Aorta (tissue), 5 donors: ENCODE results near the gene SMAD3. TPM values are rescaled to one million over a fixed set of nuclear protein-coding genes. Genes with fewer than 3 reads are reported as not detected.

ENCODE experiments used
- ATAC-seq: fragments of 200-7000 bp; cut with Tn5 transposase; one replicate; pipeline ENCODE4 v1.9.1; 2022; ENCODE audit warnings: moderate library complexity; ENCODE audit not compliant: low FRiP score
- DNase-seq, 2 donors: peaks; one replicate each; pipeline ENCODE4 v3.0.0-alpha.2; 2020
- H3K27ac ChIP-seq, 2 donors: one replicate each; pipeline ENCODE4 v1.5.1; 2013; ENCODE audit warnings: low read length in 2 of 2, mild to moderate bottlenecking in 2 of 2, moderate library complexity in 2 of 2, control low read depth in 1 of 2, inconsistent platforms in 1 of 2, low read depth in 1 of 2
- H3K27me3 ChIP-seq, 2 donors: one replicate each; pipeline ENCODE4 v1.6.1; 2013; ENCODE audit warnings: control low read depth in 1 of 2, low read length in 1 of 2, mild to moderate bottlenecking in 1 of 2, moderate library complexity in 1 of 2; ENCODE audit not compliant: insufficient read depth in 2 of 2, control insufficient read depth in 1 of 2
- H3K36me3 ChIP-seq, 2 donors: one replicate each; pipeline ENCODE4 v1.6.1; 2013; ENCODE audit warnings: control low read depth in 1 of 2, low read length in 1 of 2, mild to moderate bottlenecking in 1 of 2; ENCODE audit not compliant: insufficient read depth in 2 of 2, control insufficient read depth in 1 of 2
- H3K4me1 ChIP-seq, 2 donors: one replicate each; pipeline ENCODE4 v1.6.1; 2013; ENCODE audit warnings: low read length in 2 of 2, control low read depth in 1 of 2, mild to moderate bottlenecking in 1 of 2, moderate library complexity in 1 of 2; ENCODE audit not compliant: insufficient read depth in 2 of 2, control insufficient read depth in 1 of 2
- H3K4me3 ChIP-seq, 2 donors: one replicate each; pipeline ENCODE4 v1.5.1; 2013; ENCODE audit warnings: low read length in 2 of 2, control low read depth in 1 of 2, mild to moderate bottlenecking in 1 of 2
- H3K9me3 ChIP-seq: one replicate; pipeline ENCODE4 v1.6.1; 2013; ENCODE audit warnings: mild to moderate bottlenecking, low read length; ENCODE audit not compliant: control insufficient read depth
- WGBS, 2 donors: extraction: QIAGEN DNeasy Blood & Tissue Kit; methylation state at CpG; one replicate each; pipeline ENCODE4 v1.1.7; 2013; 5-methylcytosine and 5-hydroxymethylcytosine counted together
- intact Hi-C, 2 donors: fragments of 100-400 bp; cut with DNase I; formaldehyde crosslinking; loops; one replicate each; pipeline versions ENCODE4 v1.14.2 to v1.15.0; 2022
- polyA plus RNA-seq, 2 donors: library from polyadenylated mRNA; stranded (reverse); fragments of 200-250 nt; gene quantifications; one replicate each; pipeline ENCODE4 v1.2.3, GENCODE V29; 2013
- total RNA-seq, 2 donors: library from RNA; stranded (reverse); fragmentation: NEBNext Ultra II Directional; extraction: Animal tissue kit (Norgen Biotek cat#: 25700); gene quantifications; one replicate each; pipeline ENCODE4 v1.2.1, GENCODE V29; 2021
- donor health status: healthy with polysubstance abuse.
- donor health status: Bipolar disorder and iron deficiency.
- donor health status: DM: no; HTN: no; CAD: no.
- donor health status: DM: no; HTN: no; CAD: no.
- donor health status: DM: yes; HTN: yes; CAD: no.

SMAD3 gene
- total and polyA plus RNA-seq, 4 donors: 7.1 to 90.8 (median 55.0) TPM

GRCh38 chr15:67114046-67114445, 48.6 kb downstream of the SMAD3 start:
- DNase-seq (peak; percentile 39 to 47), ATAC-seq (no peak)
- Histone ChIP-seq H3K27me3 (no peaks in the 10 kb centered on the region), H3K4me1 (peaks cover 11% of the 10 kb centered on the region in 2 donors), H3K4me3 (no peak overlapping the region), H3K36me3 (no peaks in the 10 kb centered on the region), H3K9me3 (no peaks in the 10 kb centered on the region), H3K27ac (no peak overlapping the region)
- intact Hi-C loops: no loop called here
- WGBS, 2 donors: 89 to 96% methylated on average over 8 of the region's 8 CpGs

GRCh38 chr15:67114846-67115585, 49.6 kb downstream of the SMAD3 start:
- H3K9me3 ChIP-seq: no peaks in the 10 kb centered on the region
- peaks cover 11 to 12% of the 10 kb centered on the region in 2 donors for H3K4me1 ChIP-seq
- 4 to 10% methylated on average over 6 of the region's 6 CpGs for WGBS, 2 donors
- H3K36me3 ChIP-seq: no peaks in the 10 kb centered on the region
- no peak overlapping the region for H3K4me3 ChIP-seq
- DNase-seq (peak in 1 of 2 donors; percentile 53), ATAC-seq (no peak)
- H3K27ac ChIP-seq: peak overlapping the region; percentile 1 to 54
- no peaks in the 10 kb centered on the region for H3K27me3 ChIP-seq
- intact Hi-C loops: no loop called here

DNA sequence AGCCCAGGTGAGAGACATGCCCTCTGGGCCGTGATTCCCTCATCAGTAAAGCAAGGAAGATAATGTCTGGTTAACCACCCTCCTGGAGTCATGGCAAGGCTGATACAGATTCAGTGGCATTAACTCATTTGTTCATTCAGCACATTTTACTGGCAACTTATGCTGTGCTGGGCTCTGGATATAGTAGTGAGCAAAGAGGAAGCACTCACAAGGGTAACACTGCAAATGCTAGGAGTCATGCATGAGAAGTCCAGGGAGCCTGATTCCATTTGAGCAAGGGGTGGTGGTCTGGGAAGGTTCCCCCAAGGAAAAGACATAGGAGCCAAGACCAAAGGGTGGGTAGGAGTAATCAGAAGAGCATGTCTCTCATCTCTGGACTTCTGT, 50.2 kb downstream of the SMAD3 start:
- intact Hi-C loops: no loop called here
- ATAC-seq: no peak

DNA sequence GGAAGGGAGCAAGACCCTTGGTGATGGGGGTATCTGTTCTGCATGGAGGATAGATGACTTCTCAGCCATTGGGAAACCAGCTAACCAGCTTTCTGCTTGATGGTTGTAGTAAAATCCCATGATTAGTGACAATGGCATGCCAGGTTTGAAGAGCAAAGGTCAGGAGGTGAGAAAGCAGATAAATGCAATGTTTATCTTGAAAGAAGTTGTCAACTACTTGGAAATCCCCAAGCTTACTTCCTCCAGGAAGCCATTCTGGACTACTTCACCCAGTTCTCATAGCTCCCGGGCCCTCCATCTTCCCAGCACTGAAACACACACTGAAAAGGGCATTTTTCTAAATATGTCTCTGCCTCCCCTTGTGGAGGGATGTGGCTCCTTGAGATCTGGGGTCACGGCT, 51.3 kb downstream of the SMAD3 start:
- DNase-seq: peak in 1 of 2 donors; percentile 36
- WGBS, 2 donors: 95 to 98% methylated on average over 2 of the region's 2 CpGs

More for the DNA sequence above, 50.2 kb downstream of the SMAD3 start:
- no peaks in the 10 kb centered on the region for H3K9me3 ChIP-seq
- peaks cover 12 to 17% of the 10 kb centered on the region in 2 donors for H3K4me1 ChIP-seq
- DNase-seq: no peak
- WGBS, 2 donors: 10% methylated on average over 1 of the region's 1 CpG
- peak overlapping the region; percentile 1 to 54 for H3K27ac ChIP-seq
- H3K4me3 ChIP-seq: no peak overlapping the region
- H3K27me3 ChIP-seq: no peaks in the 10 kb centered on the region
- H3K36me3 ChIP-seq: no peaks in the 10 kb centered on the region

GRCh38 chr15:67117370-67117769, 52.0 kb downstream of the SMAD3 start:
- Histone ChIP-seq H3K9me3 (no peaks in the 10 kb centered on the region), H3K4me3 (no peak overlapping the region), H3K36me3 (no peaks in the 10 kb centered on the region), H3K4me1 (peaks cover 13 to 17% of the 10 kb centered on the region in 2 donors), H3K27me3 (no peaks in the 10 kb centered on the region), H3K27ac (no peak overlapping the region)
- intact Hi-C loops: no loop called here
- DNase-seq (peak in 1 of 2 donors; percentile 63), ATAC-seq (no peak)
- WGBS, 2 donors: 55 to 70% methylated on average over 3 of the region's 3 CpGs

More for the DNA sequence above, 51.3 kb downstream of the SMAD3 start:
- ATAC-seq: no peak
- Histone ChIP-seq H3K27ac (no peak overlapping the region), H3K4me1 (peaks cover 12 to 17% of the 10 kb centered on the region in 2 donors), H3K27me3 (no peaks in the 10 kb centered on the region), H3K9me3 (no peaks in the 10 kb centered on the region), H3K36me3 (no peaks in the 10 kb centered on the region), H3K4me3 (no peak overlapping the region)
- intact Hi-C loops: no loop called here

DNA sequence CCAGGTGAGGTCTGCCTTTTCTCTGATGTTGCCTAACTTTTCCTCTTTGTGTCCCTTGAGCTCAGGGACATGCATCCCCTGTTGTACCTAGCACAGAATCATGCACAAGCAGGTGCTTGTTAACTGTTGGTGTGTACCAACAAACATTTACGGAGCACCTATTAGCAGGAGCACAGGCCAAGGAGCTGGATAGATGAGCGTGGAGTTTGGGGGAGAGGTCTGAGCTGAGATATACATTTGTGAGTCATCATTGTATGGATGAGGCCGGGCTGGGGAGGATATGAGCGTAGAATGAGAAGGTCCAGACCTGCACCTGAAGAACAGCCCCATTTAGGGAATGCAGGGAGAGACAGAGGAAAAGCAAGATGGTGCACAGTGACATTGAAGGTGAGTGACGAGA, 53.4 kb downstream of the SMAD3 start:
- 98% methylated on average over 5 of the region's 5 CpGs for WGBS, 2 donors
- no peak overlapping the region for H3K27ac ChIP-seq
- ATAC-seq (no peak), DNase-seq (peak in 1 of 2 donors; percentile 5)
- no peak overlapping the region for H3K4me3 ChIP-seq
- intact Hi-C loops: no loop called here
- peaks cover 13 to 17% of the 10 kb centered on the region in 2 donors for H3K4me1 ChIP-seq
- no peaks in the 10 kb centered on the region for H3K27me3 ChIP-seq
- no peaks in the 10 kb centered on the region for H3K36me3 ChIP-seq
- no peaks in the 10 kb centered on the region for H3K9me3 ChIP-seq

DNA sequence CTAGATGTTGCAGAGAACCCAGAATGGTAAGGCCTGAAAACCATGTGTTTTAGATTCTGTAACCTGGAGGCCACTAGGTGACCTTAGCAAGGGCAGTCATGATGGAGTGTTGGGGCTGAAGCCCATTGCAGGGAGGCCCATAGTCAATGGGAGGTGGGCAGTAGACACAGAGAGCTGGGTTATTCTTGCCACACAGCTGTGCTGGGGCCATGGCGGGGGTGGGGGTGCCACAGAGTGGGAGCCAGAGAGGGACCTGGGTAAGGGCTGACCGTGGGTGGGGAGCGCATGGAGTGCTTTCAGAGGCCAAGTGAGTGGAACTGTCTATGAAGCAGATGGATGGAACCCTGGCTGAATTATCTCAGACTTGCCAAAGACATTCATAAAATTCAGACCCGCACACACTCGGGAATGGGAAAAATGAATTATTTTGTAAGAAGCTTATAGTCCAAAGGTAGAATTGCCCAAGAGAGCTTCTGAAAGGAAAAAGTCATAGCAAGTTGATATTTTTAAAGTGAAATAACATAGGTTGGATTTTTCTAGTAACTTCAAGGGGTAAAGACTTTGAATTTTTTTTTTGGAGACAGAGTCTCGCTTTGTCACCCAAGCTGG, 53.9 kb downstream of the SMAD3 start:
- Histone ChIP-seq H3K9me3 (no peaks in the 10 kb centered on the region), H3K27me3 (no peaks in the 10 kb centered on the region), H3K4me1 (peaks cover 13 to 17% of the 10 kb centered on the region in 2 donors), H3K27ac (no peak overlapping the region), H3K36me3 (no peaks in the 10 kb centered on the region), H3K4me3 (no peak overlapping the region)
- intact Hi-C loops: no loop called here
- ATAC-seq: no peak
- DNase-seq: peak in 1 of 2 donors; percentile 35
- WGBS, 2 donors: 96 to 98% methylated on average over 6 of the region's 6 CpGs

DNA sequence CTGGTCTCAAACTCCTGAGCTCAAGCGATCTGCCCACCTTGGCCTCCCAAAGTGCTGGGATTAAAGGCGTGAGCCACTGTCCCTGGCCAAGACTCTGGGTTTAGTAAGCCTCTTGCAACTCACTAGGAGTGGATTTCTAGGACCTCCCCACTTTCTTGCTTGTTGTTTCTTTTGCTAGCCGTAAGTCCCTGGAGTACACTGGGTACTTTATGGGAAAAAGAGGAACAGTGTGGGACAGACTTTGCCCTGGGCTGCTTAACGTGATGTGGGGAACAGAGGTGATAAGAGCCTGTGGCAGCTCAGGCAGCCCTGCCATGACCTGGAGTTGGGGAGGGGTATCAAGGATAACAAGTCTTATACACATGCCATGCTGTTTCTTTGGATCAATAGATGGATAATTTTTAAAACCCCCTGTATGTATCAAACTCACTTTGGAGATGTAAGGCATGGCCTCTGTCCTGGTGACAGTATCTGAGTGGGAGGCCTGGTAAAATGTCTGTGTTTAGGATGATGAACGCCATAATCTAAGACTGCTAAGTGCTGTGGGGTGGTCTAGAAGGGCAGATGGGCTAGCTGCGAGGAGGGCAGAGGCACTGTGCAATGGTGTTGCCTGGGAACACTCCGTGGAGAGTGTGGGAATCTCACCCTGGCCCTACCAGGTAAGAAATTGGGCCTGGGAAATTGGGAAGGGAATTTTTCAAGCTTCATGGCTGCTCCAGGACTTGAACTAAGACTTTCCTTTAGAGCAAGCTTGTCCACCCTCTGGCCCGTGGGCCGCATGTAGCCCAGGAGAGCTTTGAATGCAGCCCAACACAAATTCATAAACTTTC, 54.8 kb downstream of the SMAD3 start:
- Histone ChIP-seq H3K4me1 (peaks cover 7 to 10% of the 10 kb centered on the region in 2 donors), H3K4me3 (no peak overlapping the region), H3K36me3 (no peaks in the 10 kb centered on the region), H3K27me3 (no peaks in the 10 kb centered on the region), H3K27ac (peak overlapping the region; percentile 32 to 38), H3K9me3 (no peaks in the 10 kb centered on the region)
- intact Hi-C loops: no loop called here
- ATAC-seq (no peak), DNase-seq (peak in 1 of 2 donors; percentile 20)
- 45 to 48% methylated on average over 9 of the region's 9 CpGs for WGBS, 2 donors
